ENCODE results near the gene EVPL.
A peak's percentile ranks its signal among the peaks of the same experiment; 100 is the strongest.

The EVPL gene

GRCh38 chr17:76000016-76000754, 26.9 kb downstream of the EVPL start:
- TF ChIP-seq POLR2AphosphoS5 (IDR thresholded peaks at IDR 0.05; ENCODE audit: low read depth, low read length) (no peak), FOXP2 (optimal IDR thresholded peaks at IDR 0.05; ENCODE audit: borderline replicate concordance, extremely low read depth, extremely low read length, insufficient read depth) (no peak), TAF1 (IDR thresholded peaks at IDR 0.05; ENCODE audit: borderline replicate concordance, insufficient read depth, low read length) (no peak), SIN3A (IDR thresholded peaks at IDR 0.05; ENCODE audit: borderline replicate concordance, insufficient read depth, low read length) (no peak)
- TF ChIP-seq, protein P1, sequence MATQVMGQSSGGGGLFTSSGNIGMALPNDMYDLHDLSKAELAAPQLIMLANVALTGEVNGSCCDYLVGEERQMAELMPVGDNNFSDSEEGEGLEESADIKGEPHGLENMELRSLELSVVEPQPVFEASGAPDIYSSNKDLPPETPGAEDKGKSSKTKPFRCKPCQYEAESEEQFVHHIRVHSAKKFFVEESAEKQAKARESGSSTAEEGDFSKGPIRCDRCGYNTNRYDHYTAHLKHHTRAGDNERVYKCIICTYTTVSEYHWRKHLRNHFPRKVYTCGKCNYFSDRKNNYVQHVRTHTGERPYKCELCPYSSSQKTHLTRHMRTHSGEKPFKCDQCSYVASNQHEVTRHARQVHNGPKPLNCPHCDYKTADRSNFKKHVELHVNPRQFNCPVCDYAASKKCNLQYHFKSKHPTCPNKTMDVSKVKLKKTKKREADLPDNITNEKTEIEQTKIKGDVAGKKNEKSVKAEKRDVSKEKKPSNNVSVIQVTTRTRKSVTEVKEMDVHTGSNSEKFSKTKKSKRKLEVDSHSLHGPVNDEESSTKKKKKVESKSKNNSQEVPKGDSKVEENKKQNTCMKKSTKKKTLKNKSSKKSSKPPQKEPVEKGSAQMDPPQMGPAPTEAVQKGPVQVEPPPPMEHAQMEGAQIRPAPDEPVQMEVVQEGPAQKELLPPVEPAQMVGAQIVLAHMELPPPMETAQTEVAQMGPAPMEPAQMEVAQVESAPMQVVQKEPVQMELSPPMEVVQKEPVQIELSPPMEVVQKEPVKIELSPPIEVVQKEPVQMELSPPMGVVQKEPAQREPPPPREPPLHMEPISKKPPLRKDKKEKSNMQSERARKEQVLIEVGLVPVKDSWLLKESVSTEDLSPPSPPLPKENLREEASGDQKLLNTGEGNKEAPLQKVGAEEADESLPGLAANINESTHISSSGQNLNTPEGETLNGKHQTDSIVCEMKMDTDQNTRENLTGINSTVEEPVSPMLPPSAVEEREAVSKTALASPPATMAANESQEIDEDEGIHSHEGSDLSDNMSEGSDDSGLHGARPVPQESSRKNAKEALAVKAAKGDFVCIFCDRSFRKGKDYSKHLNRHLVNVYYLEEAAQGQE (IDR thresholded peaks at IDR 0.05; ENCODE audit: insufficient read depth in 1 of 2, low read depth in 2 of 2, low read length in 2 of 2): no peak

GRCh38 chr17:75998327-75998795, 28.7 kb downstream of the EVPL start:
- TF ChIP-seq TAF1 (IDR thresholded peaks at IDR 0.05; ENCODE audit: borderline replicate concordance, insufficient read depth, low read length) (no peak), FOXP2 (optimal IDR thresholded peaks at IDR 0.05; ENCODE audit: borderline replicate concordance, extremely low read depth, extremely low read length, insufficient read depth) (no peak), SIN3A (IDR thresholded peaks at IDR 0.05; ENCODE audit: borderline replicate concordance, insufficient read depth, low read length) (no peak), POLR2AphosphoS5 (IDR thresholded peaks at IDR 0.05; ENCODE audit: low read depth, low read length) (no peak)
- TF ChIP-seq, protein P1 (IDR thresholded peaks at IDR 0.05; ENCODE audit: insufficient read depth in 1 of 2, low read depth in 2 of 2, low read length in 2 of 2): no peak

GRCh38 chr17:75996665-75997590, 30.2 kb downstream of the EVPL start:
- no peak for TF ChIP-seq TAF1 (IDR thresholded peaks at IDR 0.05; ENCODE audit: borderline replicate concordance, insufficient read depth, low read length)
- TF ChIP-seq, protein P1 (IDR thresholded peaks at IDR 0.05; ENCODE audit: insufficient read depth in 1 of 2, low read depth in 2 of 2, low read length in 2 of 2): 0 out of 4 replicates have a peak, but pooled peaks of 1 of the 2 experiments have one; percentile 10
- TF ChIP-seq SIN3A (IDR thresholded peaks at IDR 0.05; ENCODE audit: borderline replicate concordance, insufficient read depth, low read length): no peak; the same call in 1 of the 2 replicates
- TF ChIP-seq FOXP2 (optimal IDR thresholded peaks at IDR 0.05; ENCODE audit: borderline replicate concordance, extremely low read depth, extremely low read length, insufficient read depth): peak; percentile 12
- no peak for TF ChIP-seq POLR2AphosphoS5 (IDR thresholded peaks at IDR 0.05; ENCODE audit: low read depth, low read length)

GRCh38 chr17:75995385-75995925, 31.7 kb downstream of the EVPL start:
- TF ChIP-seq FOXP2 (optimal IDR thresholded peaks at IDR 0.05; ENCODE audit: borderline replicate concordance, extremely low read depth, extremely low read length, insufficient read depth) (no peak), TAF1 (IDR thresholded peaks at IDR 0.05; ENCODE audit: borderline replicate concordance, insufficient read depth, low read length) (no peak)

DNA sequence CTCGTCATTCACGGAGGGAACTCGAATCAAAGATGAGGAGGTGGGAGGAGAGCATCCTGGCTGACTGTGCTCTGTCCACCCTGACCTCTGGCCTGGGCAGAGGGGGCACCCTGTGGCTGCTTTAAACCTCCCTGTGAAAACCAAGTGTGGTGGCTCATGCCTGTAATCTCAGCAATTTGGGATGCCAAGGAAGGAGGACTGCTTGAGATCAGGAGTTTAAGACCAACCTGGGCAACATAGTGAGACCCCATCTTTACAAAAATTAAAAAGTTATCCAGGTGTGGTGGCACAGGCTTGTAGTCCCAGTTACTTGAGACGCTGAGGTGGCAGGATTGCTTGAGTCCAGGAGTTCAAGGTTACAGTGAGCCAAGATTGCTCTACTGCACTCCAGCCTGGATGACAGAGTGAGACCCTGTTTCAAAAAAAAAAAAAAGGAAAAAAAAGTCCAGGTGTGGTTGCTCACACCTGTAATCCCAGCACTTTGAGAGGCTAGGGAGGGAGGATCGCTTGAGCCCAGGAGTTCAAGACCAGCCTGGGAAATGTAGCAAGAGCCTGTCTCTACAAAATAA, 32.2 kb downstream of the EVPL start:
- TF ChIP-seq POLR2AphosphoS5 (IDR thresholded peaks at IDR 0.05; ENCODE audit: low read depth, low read length) (no peak), FOXP2 (optimal IDR thresholded peaks at IDR 0.05; ENCODE audit: borderline replicate concordance, extremely low read depth, extremely low read length, insufficient read depth) (no peak), SIN3A (IDR thresholded peaks at IDR 0.05; ENCODE audit: borderline replicate concordance, insufficient read depth, low read length) (no peak), TAF1 (IDR thresholded peaks at IDR 0.05; ENCODE audit: borderline replicate concordance, insufficient read depth, low read length) (no peak)
- TF ChIP-seq, protein P1 (IDR thresholded peaks at IDR 0.05; ENCODE audit: insufficient read depth in 1 of 2, low read depth in 2 of 2, low read length in 2 of 2): no peak
